Osteoblast (primary cell): Measurements from ENCODE around the gene SAMD8. TPM values are rescaled to one million over a fixed set of nuclear protein-coding genes. Genes with fewer than 3 reads are reported as not detected.
"Not testable (repeated sequence)": the region's sequence is repeated elsewhere in the genome, so short reads cannot be mapped to it uniquely, and the experiment has no call there.

Source experiments
- DNase-seq: peaks from one replicate; pipeline ENCODE4 v3.0.0; 2011; ENCODE audit warnings: low spot score, mixed read lengths; ENCODE audit not compliant: insufficient read length; ENCODE audit errors: missing footprints
- H2AFZ ChIP-seq: 2 replicates; pipeline ENCODE4 v1.6.0; 2011; ENCODE audit warnings: mild to moderate bottlenecking, low read length
- H3K27ac ChIP-seq: 2 replicates; pipeline ENCODE4 v1.5.1; 2011; ENCODE audit warnings: mild to moderate bottlenecking, low read depth, low read length, moderate library complexity
- H3K27me3 ChIP-seq: 2 replicates; pipeline ENCODE4 v1.6.0; 2012; ENCODE audit warnings: mild to moderate bottlenecking, control low read depth, inconsistent platforms, low read length, moderate library complexity; ENCODE audit not compliant: insufficient read depth
- H3K36me3 ChIP-seq: 2 replicates; pipeline ENCODE4 v1.5.1; 2011; ENCODE audit warnings: mild to moderate bottlenecking, low read length, control low read depth, moderate library complexity; ENCODE audit not compliant: insufficient read depth
- H3K4me1 ChIP-seq: 2 replicates; pipeline ENCODE4 v1.5.1; 2011; ENCODE audit warnings: mild to moderate bottlenecking, low read length, control low read depth, moderate library complexity; ENCODE audit not compliant: insufficient read depth
- H3K4me2 ChIP-seq: 2 replicates; pipeline ENCODE4 v1.6.0; 2011; ENCODE audit warnings: mild to moderate bottlenecking, low read length; ENCODE audit not compliant: insufficient read depth
- H3K4me3 ChIP-seq: fragments of 200-600 bp; sonication (generic); 3 replicates; pipeline ENCODE4 v1.5.1; 2012; ENCODE audit warnings: mild to moderate bottlenecking, low read length, inconsistent platforms; ENCODE audit not compliant: insufficient read depth
- H3K79me2 ChIP-seq: 2 replicates; pipeline ENCODE4 v1.6.0; 2012; ENCODE audit warnings: mild to moderate bottlenecking, low read length, control low read depth, inconsistent platforms; ENCODE audit not compliant: insufficient read depth
- H3K9me3 ChIP-seq: 2 replicates; pipeline ENCODE4 v1.5.1; 2011; ENCODE audit warnings: low read depth, low read length, control low read depth
- H4K20me1 ChIP-seq: 2 replicates; pipeline ENCODE4 v1.6.0; 2012; ENCODE audit warnings: mild to moderate bottlenecking, low read length, control low read depth; ENCODE audit not compliant: insufficient read depth
- CTCF ChIP-seq: IDR thresholded peaks from 2 replicates; pipeline ENCODE4 v1.5.1; 2011; ENCODE audit warnings: mild to moderate bottlenecking, low read depth, low read length, moderate library complexity; ENCODE audit errors: extremely low read depth
- total RNA-seq: library from RNA; depleted of rRNA; stranded (reverse); fragments of >200 nt; gene quantifications from 2 replicates; pipeline ENCODE4 v1.2.3, GENCODE V29; 2012

Gene SAMD8
- total RNA-seq, 1 donor: 31.5 TPM

- Histone ChIP-seq H2AFZ (no peak overlapping the region), H3K27ac (peak overlapping the region; percentile 92), H3K4me3 (peak overlapping the region; percentile 56), H3K4me2 (peak overlapping the region; percentile 94), H3K79me2 (peaks cover 3% of the 10 kb centered on the region), H3K4me1 (peaks cover 24% of the 10 kb centered on the region), H4K20me1 (peaks cover 2% of the 10 kb centered on the region), H3K36me3 (peaks cover 2% of the 10 kb centered on the region), H3K9me3 (no peaks in the 10 kb centered on the region), H3K27me3 (no peaks in the 10 kb centered on the region)
- peak; percentile 11 for TF ChIP-seq CTCF
- DNase-seq: peak; percentile 87
These were observed 80.5 kb downstream of the SAMD8 start for GRCh38 chr10:75191821-75192568.

GRCh38 chr10:75194625-75195024, 83.2 kb downstream of the SAMD8 start:
- not testable (repeated sequence) for H3K79me2 ChIP-seq, H2AFZ ChIP-seq, H3K4me3 ChIP-seq, H3K9me3 ChIP-seq, DNase-seq, H3K36me3 ChIP-seq, H4K20me1 ChIP-seq, H3K27me3 ChIP-seq
- H3K4me1 ChIP-seq: peaks cover 24% of the 10 kb centered on the region
- H3K4me2 ChIP-seq: peak overlapping the region; percentile 46
- H3K27ac ChIP-seq: peak overlapping the region; percentile 61

GRCh38 chr10:75195035-75195763, 83.7 kb downstream of the SAMD8 start:
- peaks cover 3% of the 10 kb centered on the region for H3K79me2 ChIP-seq
- DNase-seq: peak; percentile 87
- no peak overlapping the region for H2AFZ ChIP-seq
- no peak overlapping the region for H3K4me3 ChIP-seq
- peak overlapping the region; percentile 46 for H3K4me2 ChIP-seq
- H3K4me1 ChIP-seq: peaks cover 24% of the 10 kb centered on the region
- H3K36me3 ChIP-seq: peaks cover 2% of the 10 kb centered on the region
- TF ChIP-seq CTCF: no peak
- no peaks in the 10 kb centered on the region for H3K27me3 ChIP-seq
- peak overlapping the region; percentile 61 for H3K27ac ChIP-seq
- peaks cover 2% of the 10 kb centered on the region for H4K20me1 ChIP-seq
- no peaks in the 10 kb centered on the region for H3K9me3 ChIP-seq

- no peak for DNase-seq
- H4K20me1 ChIP-seq: no peaks in the 10 kb centered on the region
- no peak overlapping the region for H3K4me2 ChIP-seq
- peaks cover 3% of the 10 kb centered on the region for H3K79me2 ChIP-seq
- H3K4me3 ChIP-seq: no peak overlapping the region
- H2AFZ ChIP-seq: no peak overlapping the region
- no peak for TF ChIP-seq CTCF
- H3K27me3 ChIP-seq: no peaks in the 10 kb centered on the region
- H3K27ac ChIP-seq: no peak overlapping the region
- H3K9me3 ChIP-seq: no peaks in the 10 kb centered on the region
- peaks cover 2% of the 10 kb centered on the region for H3K36me3 ChIP-seq
- peaks cover 17% of the 10 kb centered on the region for H3K4me1 ChIP-seq
These were observed 85.6 kb downstream of the SAMD8 start for GRCh38 chr10:75197066-75197465.
